ENCODE data around the gene CACNA1H. TPM values are rescaled to one million over a fixed set of nuclear protein-coding genes. Genes with fewer than 3 reads are reported as not detected.

The CACNA1H gene
- total RNA-seq, 4 donors from 2014 or later, result 225 to 361 (median 259) TPM

DNA sequence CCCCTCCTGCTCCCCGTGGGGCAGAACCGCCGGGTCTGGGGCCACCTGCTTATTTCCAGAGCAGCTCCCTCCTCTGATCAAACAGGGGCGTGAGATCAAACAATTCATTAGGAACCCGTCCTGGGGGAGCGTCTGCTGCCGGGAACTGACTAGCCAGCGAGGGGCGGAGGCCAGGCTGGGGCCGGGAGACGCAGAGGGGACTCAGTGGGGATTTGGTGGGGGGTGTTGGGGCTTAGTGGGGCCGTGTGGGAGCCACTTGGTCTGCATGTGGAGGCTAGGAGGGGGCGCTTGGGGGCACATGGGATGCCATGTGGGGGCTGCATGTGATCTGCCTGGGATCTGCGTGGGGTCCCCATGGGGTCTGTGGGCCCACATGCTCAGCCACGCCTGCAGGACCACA, 20.5 kb upstream of the CACNA1H start:
- Histone ChIP-seq H3K27ac (replicated peaks in 1 of 4) (no peak overlapping the region), H3K36me3 (no peaks in the 10 kb centered on the region), H3K27me3 (no peaks in the 10 kb centered on the region), H3K4me1 (no peaks in the 10 kb centered on the region), H3K4me3 (no peak overlapping the region), H3K9me3 (no peaks in the 10 kb centered on the region)
- TF ChIP-seq POLR2A (IDR thresholded peaks at IDR 0.05; ENCODE audit: low read depth), result no peak
- TF ChIP-seq EP300 (IDR thresholded peaks at IDR 0.05), result no peak
- TF ChIP-seq, protein P1, sequence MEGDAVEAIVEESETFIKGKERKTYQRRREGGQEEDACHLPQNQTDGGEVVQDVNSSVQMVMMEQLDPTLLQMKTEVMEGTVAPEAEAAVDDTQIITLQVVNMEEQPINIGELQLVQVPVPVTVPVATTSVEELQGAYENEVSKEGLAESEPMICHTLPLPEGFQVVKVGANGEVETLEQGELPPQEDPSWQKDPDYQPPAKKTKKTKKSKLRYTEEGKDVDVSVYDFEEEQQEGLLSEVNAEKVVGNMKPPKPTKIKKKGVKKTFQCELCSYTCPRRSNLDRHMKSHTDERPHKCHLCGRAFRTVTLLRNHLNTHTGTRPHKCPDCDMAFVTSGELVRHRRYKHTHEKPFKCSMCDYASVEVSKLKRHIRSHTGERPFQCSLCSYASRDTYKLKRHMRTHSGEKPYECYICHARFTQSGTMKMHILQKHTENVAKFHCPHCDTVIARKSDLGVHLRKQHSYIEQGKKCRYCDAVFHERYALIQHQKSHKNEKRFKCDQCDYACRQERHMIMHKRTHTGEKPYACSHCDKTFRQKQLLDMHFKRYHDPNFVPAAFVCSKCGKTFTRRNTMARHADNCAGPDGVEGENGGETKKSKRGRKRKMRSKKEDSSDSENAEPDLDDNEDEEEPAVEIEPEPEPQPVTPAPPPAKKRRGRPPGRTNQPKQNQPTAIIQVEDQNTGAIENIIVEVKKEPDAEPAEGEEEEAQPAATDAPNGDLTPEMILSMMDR (IDR thresholded peaks at IDR 0.05), result no peak
- TF ChIP-seq POLR2AphosphoS5 (IDR thresholded peaks at IDR 0.05), result no peak
- WGBS, result 65% methylated on average over 8 of the region's 15 CpGs
- no peak for DNase-seq (ENCODE audit: extremely low spot score)
- intact Hi-C loops (cut with DNase I), result no loop called here

DNA sequence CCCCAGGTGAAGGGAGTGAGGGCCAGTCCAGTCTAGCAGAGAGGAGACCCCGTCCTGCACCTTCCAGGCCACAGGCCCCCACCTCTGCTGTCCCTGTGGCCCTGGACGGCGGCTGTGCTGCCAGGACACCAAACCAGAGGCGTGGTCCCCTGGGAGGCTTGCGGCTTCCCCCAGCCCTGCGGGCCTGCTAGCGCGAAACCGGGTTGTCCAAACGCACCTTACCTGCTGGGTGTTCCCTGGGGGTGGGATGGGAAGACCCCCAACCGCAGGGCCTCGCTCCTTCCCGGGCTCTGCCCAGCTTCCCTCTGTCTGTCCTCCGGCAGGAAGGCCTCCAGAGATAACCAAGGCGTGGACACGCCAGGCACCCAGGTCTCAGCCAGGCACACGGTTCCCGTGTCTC, 19.6 kb upstream of the CACNA1H start:
- Histone ChIP-seq H3K9me3 (no peaks in the 10 kb centered on the region), H3K4me3 (no peak overlapping the region), H3K4me1 (no peaks in the 10 kb centered on the region), H3K36me3 (no peaks in the 10 kb centered on the region), H3K27ac (replicated peaks in 1 of 4) (no peak overlapping the region), H3K27me3 (no peaks in the 10 kb centered on the region)
- WGBS, result 92% methylated on average over 13 of the region's 18 CpGs
- no peak for DNase-seq (ENCODE audit: extremely low spot score)
- intact Hi-C loops (cut with DNase I), result no loop called here
- TF ChIP-seq EP300 (IDR thresholded peaks at IDR 0.05) (no peak), POLR2A (IDR thresholded peaks at IDR 0.05; ENCODE audit: low read depth) (no peak), POLR2AphosphoS5 (IDR thresholded peaks at IDR 0.05) (no peak)
- TF ChIP-seq, protein P1 (IDR thresholded peaks at IDR 0.05), result no peak

DNA sequence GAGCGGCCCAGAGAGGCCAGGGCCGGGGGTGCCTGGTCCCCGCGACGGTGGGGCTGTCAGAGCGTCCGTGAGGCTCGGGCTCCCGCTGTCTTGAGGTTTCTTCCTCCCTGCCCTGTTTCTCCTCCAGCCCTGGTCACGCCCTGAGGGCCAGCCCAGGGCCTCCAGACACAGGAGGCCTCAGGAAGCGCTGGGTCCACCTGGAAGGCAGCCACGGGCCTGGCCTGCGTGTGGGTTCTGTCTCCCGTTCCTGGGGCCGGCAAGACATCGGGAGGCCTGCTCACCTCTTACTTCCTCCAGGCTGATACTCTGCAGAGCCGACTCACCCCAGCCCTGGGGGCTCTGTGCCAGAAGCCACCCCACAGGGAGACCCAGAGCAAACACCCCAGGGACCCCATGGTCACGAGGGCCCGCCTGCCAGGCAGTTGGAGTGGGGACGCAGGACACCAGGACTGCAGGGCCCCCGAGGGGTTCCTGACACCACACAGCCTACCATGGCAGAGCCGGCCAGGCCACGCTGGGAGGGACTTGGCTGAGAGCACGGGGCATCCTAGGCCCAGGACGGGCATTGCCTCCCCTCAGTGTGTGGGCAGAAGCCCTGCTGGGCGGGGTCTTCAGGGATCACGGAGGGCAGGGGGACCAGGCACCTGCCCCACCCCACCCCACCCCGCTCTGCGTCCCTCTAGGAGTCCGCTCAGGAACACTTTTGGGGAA, 18.9 kb upstream of the CACNA1H start:
- no peaks in the 10 kb centered on the region for H3K27me3 ChIP-seq
- intact Hi-C loops (cut with DNase I), result no loop called here
- 69% methylated on average over 14 of the region's 30 CpGs for WGBS
- no peaks in the 10 kb centered on the region for H3K9me3 ChIP-seq
- DNase-seq (ENCODE audit: extremely low spot score), result no peak
- no peak overlapping the region for H3K27ac ChIP-seq (replicated peaks in 1 of 4)
- TF ChIP-seq, protein P1 (IDR thresholded peaks at IDR 0.05), result no peak
- TF ChIP-seq POLR2AphosphoS5 (IDR thresholded peaks at IDR 0.05), result no peak
- TF ChIP-seq EP300 (IDR thresholded peaks at IDR 0.05), result no peak
- no peak for TF ChIP-seq POLR2A (IDR thresholded peaks at IDR 0.05; ENCODE audit: low read depth)
- no peaks in the 10 kb centered on the region for H3K36me3 ChIP-seq
- no peak overlapping the region for H3K4me3 ChIP-seq
- no peaks in the 10 kb centered on the region for H3K4me1 ChIP-seq

DNA sequence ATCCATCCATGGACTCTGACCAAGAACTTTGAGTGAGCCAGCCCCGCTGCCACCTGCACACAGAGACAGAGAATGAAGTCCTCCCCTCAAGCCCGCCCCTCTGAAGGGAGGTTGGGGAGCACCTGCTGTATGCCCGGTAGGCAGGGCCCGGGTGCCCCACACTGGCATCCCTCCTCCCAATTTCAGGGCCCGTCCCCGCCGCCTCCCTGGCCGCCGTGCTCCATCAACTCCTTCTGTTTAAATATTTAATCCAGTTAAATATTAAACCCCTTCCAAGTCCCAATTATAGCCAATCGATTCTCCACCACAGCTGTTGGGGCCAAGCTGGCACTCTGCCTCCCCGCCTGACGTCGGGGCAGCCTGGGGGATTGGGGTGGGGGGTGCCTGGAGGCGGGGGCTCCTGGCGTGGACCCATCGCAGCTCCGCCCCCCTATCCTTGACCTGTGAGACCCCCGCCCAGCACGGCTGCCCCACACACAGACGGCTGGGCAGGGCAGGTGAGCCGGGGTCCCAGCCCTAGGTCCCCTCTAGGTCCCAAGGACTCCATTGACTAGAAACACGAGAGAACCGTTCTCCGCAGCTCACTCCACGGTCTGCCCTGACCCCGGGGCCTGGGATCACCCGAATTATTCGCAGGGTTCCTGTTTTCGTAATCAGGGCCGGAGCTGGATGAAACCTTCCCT, 18.0 kb upstream of the CACNA1H start:
- no peaks in the 10 kb centered on the region for H3K36me3 ChIP-seq
- H3K27ac ChIP-seq (replicated peaks in 1 of 4), result no peak overlapping the region
- no peak overlapping the region for H3K4me3 ChIP-seq
- WGBS, result 80% methylated on average over 23 of the region's 30 CpGs
- no peak for DNase-seq (ENCODE audit: extremely low spot score)
- H3K4me1 ChIP-seq, result no peaks in the 10 kb centered on the region
- H3K9me3 ChIP-seq, result no peaks in the 10 kb centered on the region
- no peak for TF ChIP-seq POLR2AphosphoS5 (IDR thresholded peaks at IDR 0.05)
- TF ChIP-seq, protein P1 (IDR thresholded peaks at IDR 0.05), result no peak
- intact Hi-C loops (cut with DNase I), result no loop called here
- no peaks in the 10 kb centered on the region for H3K27me3 ChIP-seq
